H1 (cell line): ENCODE measurements around the gene EN2. TPM values are rescaled to one million over a fixed set of nuclear protein-coding genes. Genes with fewer than 3 reads are reported as not detected.

Source experiments
- CTCF ChIA-PET: fragments of 300-600 bp; sonication (Branson Sonifier 250); formaldehyde crosslinking; loops from one replicate; lab custom pipeline; 2021; ENCODE audit not compliant: partially characterized antibody; lab: Charles Lee
- POLR2A ChIA-PET: fragments of 300-600 bp; sonication (Branson Sonifier 250); formaldehyde crosslinking; loops from one replicate; lab custom pipeline; 2021; ENCODE audit warnings: inconsistent platforms; ENCODE audit not compliant: partially characterized antibody; lab: Charles Lee
- DNase-seq, 2 experiments: peaks; one replicate each; pipeline versions ENCODE4 v3.0.0 to v3.0.0-alpha.2; 2010 to 2022; ENCODE audit warnings: low spot score in 2 of 2, low read depth in 1 of 2, mixed read lengths in 1 of 2
- FAIRE-seq: peaks from 2 replicates; lab custom pipeline; 2011; peaks lifted over from hg19 to GRCh38; lab: Jason Lieb, UNC
- H2AFZ ChIP-seq: 2 replicates; pipeline ENCODE4 v1.8.1; 2012; ENCODE audit warnings: low read length, inconsistent platforms
- H2AK5ac ChIP-seq: 2 replicates; pipeline ENCODE4 v1.6.1; 2013; ENCODE audit warnings: low read depth, low read length
- H2BK120ac ChIP-seq: replicated peaks from 2 replicates; pipeline ENCODE3; 2013; ENCODE audit warnings: low read depth, low read length, inconsistent platforms
- H2BK12ac ChIP-seq: 2 replicates; pipeline ENCODE4 v1.6.1; 2013; ENCODE audit warnings: low read depth, low read length
- H2BK15ac ChIP-seq: 2 replicates; pipeline ENCODE4 v1.6.1; 2013; ENCODE audit warnings: low read length
- H2BK20ac ChIP-seq: 2 replicates; pipeline ENCODE4 v1.6.1; 2013; ENCODE audit warnings: low read length
- H2BK5ac ChIP-seq: 2 replicates; pipeline ENCODE4 v1.6.1; 2013; ENCODE audit warnings: low read depth, low read length
- H3K14ac ChIP-seq: 2 replicates; pipeline ENCODE4 v1.6.1; 2013; ENCODE audit warnings: inconsistent platforms; ENCODE audit not compliant: insufficient read length
- H3K18ac ChIP-seq: 2 replicates; pipeline ENCODE4 v1.6.1; 2013; ENCODE audit warnings: low read length; ENCODE audit errors: extremely low read depth
- H3K23ac ChIP-seq: 2 replicates; pipeline ENCODE4 v1.6.1; 2013; ENCODE audit warnings: inconsistent platforms; ENCODE audit not compliant: insufficient read length
- H3K23me2 ChIP-seq: 2 replicates; pipeline ENCODE4 v1.6.1; 2013; ENCODE audit warnings: low read depth, low read length
- H3K27ac ChIP-seq: 2 replicates; pipeline ENCODE4 v1.6.1; 2011; ENCODE audit warnings: low read depth, low read length, inconsistent platforms
- H3K27me3 ChIP-seq, 4 experiments: replicated peaks in 1 of 4; 1 replicate in 1 of 4; 2 replicates in 3 of 4; pipeline versions ENCODE4 v1.6.1 to v1.8.1; 2011 to 2013; ENCODE audit warnings: low read length in 3 of 4, mild to moderate bottlenecking in 3 of 4, inconsistent platforms in 2 of 4, mixed read lengths in 2 of 4, moderate library complexity in 1 of 4; ENCODE audit not compliant: control insufficient read depth in 3 of 4, insufficient read depth in 3 of 4; ENCODE audit errors: extremely low read depth in 1 of 4
- H3K36me3 ChIP-seq, 4 experiments: 2 replicates each; pipeline versions ENCODE4 v1.6.1 to v1.8.1; 2011 to 2013; ENCODE audit warnings: mild to moderate bottlenecking in 4 of 4, low read length in 3 of 4, moderate library complexity in 2 of 4, control low read depth in 1 of 4, inconsistent platforms in 1 of 4; ENCODE audit not compliant: insufficient read depth in 4 of 4, control insufficient read depth in 2 of 4
- H3K4ac ChIP-seq: replicated peaks from 2 replicates; pipeline ENCODE3; 2013; ENCODE audit warnings: low read length, low read depth, mixed read lengths, inconsistent platforms; ENCODE audit not compliant: insufficient read length
- H3K4me1 ChIP-seq, 4 experiments: replicated peaks in 1 of 4; 1 replicate in 1 of 4; 2 replicates in 3 of 4; pipeline versions ENCODE4 v1.6.1 to v1.8.1; 2011 to 2013; ENCODE audit warnings: low read length in 3 of 4, inconsistent platforms in 2 of 4, mixed read lengths in 1 of 4; ENCODE audit not compliant: insufficient read depth in 4 of 4, control insufficient read depth in 3 of 4
- H3K4me2 ChIP-seq, 2 experiments: 2 replicates each; pipeline versions ENCODE4 v1.6.1 to v1.8.1; 2011 to 2013; ENCODE audit warnings: low read depth in 2 of 2, low read length in 2 of 2, control low read depth in 1 of 2, inconsistent platforms in 1 of 2, mild to moderate bottlenecking in 1 of 2; ENCODE audit not compliant: insufficient read depth in 1 of 2
- H3K4me3 ChIP-seq, 4 experiments: fragments of 200-600, 300-600 bp in 1 of 4; sonication (generic), shearing (Covaris generic), sonication (Bioruptor Twin) in 1 of 4; 2 replicates each; pipeline versions ENCODE4 v1.5.1 to v1.8.1; 2011 to 2016; ENCODE audit warnings: low read length in 4 of 4, low read depth in 3 of 4, control low read depth in 2 of 4, inconsistent platforms in 2 of 4, mild to moderate bottlenecking in 2 of 4, mixed read lengths in 1 of 4, moderate library complexity in 1 of 4; ENCODE audit not compliant: insufficient read depth in 2 of 4; ENCODE audit errors: extremely low read depth in 1 of 4
- H3K56ac ChIP-seq: replicated peaks from 2 replicates; pipeline ENCODE3; 2013; ENCODE audit warnings: low read depth, mild to moderate bottlenecking, mixed read lengths, low read length, inconsistent platforms; ENCODE audit not compliant: insufficient read length
- H3K79me1 ChIP-seq: 2 replicates; pipeline ENCODE4 v1.6.1; 2013; ENCODE audit warnings: low read depth, low read length, control low read depth
- H3K79me2 ChIP-seq, 2 experiments: 2 replicates each; pipeline versions ENCODE4 v1.6.1 to v1.8.1; 2012 to 2013; ENCODE audit warnings: low read length in 2 of 2, mild to moderate bottlenecking in 2 of 2, inconsistent platforms in 1 of 2; ENCODE audit not compliant: insufficient read depth in 2 of 2, control insufficient read depth in 1 of 2
- H3K9ac ChIP-seq, 4 experiments: replicated peaks in 1 of 4; 1 replicate in 1 of 4; 2 replicates in 3 of 4; pipeline versions ENCODE4 v1.6.1 to v1.8.1; 2011 to 2013; ENCODE audit warnings: low read depth in 3 of 4, low read length in 3 of 4, control low read depth in 2 of 4, mild to moderate bottlenecking in 2 of 4, moderate library complexity in 2 of 4, inconsistent platforms in 1 of 4; ENCODE audit errors: extremely low read depth in 1 of 4
- H3K9me3 ChIP-seq, 2 experiments: 2 replicates each; pipeline versions ENCODE4 v1.6.1 to v1.8.1; 2012 to 2013; ENCODE audit warnings: mild to moderate bottlenecking in 2 of 2, moderate library complexity in 2 of 2, control low read depth in 1 of 2, inconsistent platforms in 1 of 2, low read depth in 1 of 2, low read length in 1 of 2, mixed read lengths in 1 of 2; ENCODE audit not compliant: insufficient read depth in 2 of 2
- H4K20me1 ChIP-seq, 2 experiments: replicated peaks in 1 of 2; 2 replicates each; pipeline versions ENCODE3 to v1.8.1; 2011 to 2013; ENCODE audit warnings: inconsistent platforms in 2 of 2, low read length in 2 of 2, mild to moderate bottlenecking in 1 of 2; ENCODE audit not compliant: insufficient read depth in 2 of 2, control insufficient read depth in 1 of 2
- H4K5ac ChIP-seq: 2 replicates; pipeline ENCODE4 v1.6.1; 2013; ENCODE audit warnings: low read length, low read depth, mixed read lengths, inconsistent platforms; ENCODE audit not compliant: insufficient read length
- H4K8ac ChIP-seq: 2 replicates; pipeline ENCODE4 v1.8.0; 2013; ENCODE audit warnings: mild to moderate bottlenecking, moderate library complexity, low read length, inconsistent platforms; ENCODE audit not compliant: insufficient read depth; ENCODE audit errors: extremely low read depth
- H4K91ac ChIP-seq: replicated peaks from 2 replicates; pipeline ENCODE3; 2013; ENCODE audit warnings: low read length, mixed read lengths, inconsistent platforms; ENCODE audit not compliant: insufficient read length
- CBX5 ChIP-seq: fragments of 300-800, 300-1000 bp; sonication (generic); IDR thresholded peaks from 2 replicates; pipeline ENCODE4 v1.7.1; 2016; ENCODE audit warnings: antibody characterized with exemption, low read length, low read depth
- SUZ12 ChIP-seq: fragments of 200-600 bp; sonication (generic); IDR thresholded peaks from 2 replicates; pipeline ENCODE4 v1.6.1; 2012; ENCODE audit warnings: mild to moderate bottlenecking, inconsistent platforms, low read length, moderate library complexity, mixed read lengths
- YY1 ChIP-seq: IDR thresholded peaks from 2 replicates; pipeline ENCODE4 v1.6.1; 2011; ENCODE audit warnings: low read depth, mild to moderate bottlenecking, low read length
- WGBS, 2 experiments: shearing (Covaris generic) in 1 of 2; methylation state at CpG; one replicate each; pipeline versions ENCODE4 v1.1.6 to v1.1.7; 2013 to 2015; ENCODE audit warnings: low lambda C conversion rate in 2 of 2, mixed read lengths in 2 of 2, inconsistent platforms in 1 of 2, low coverage in 1 of 2, missing lambda C conversion rate in 1 of 2; ENCODE audit not compliant: insufficient replicate concordance in 2 of 2, insufficient coverage in 1 of 2, insufficient read length in 1 of 2; ENCODE audit errors: extremely low coverage in 1 of 2, missing lambda C conversion rate in 1 of 2; 5-methylcytosine and 5-hydroxymethylcytosine counted together
- polyA plus RNA-seq, 7 experiments: library from polyadenylated mRNA; depleted of rRNA in 3 of 7; stranded (reverse) in 5 of 7; unstranded in 2 of 7; fragments of >200 nt in 5 of 7; fragments of 200-250 nt in 2 of 7; gene quantifications; 1 replicate in 5 of 7; 2 replicates in 1 of 7; 4 replicates in 1 of 7; pipeline versions ENCODE4 v1.2.1 to v1.2.3, GENCODE V29; 2011 to 2013; ENCODE audit warnings: missing spikeins in 2 of 7, mixed read lengths in 2 of 7
- total RNA-seq: library from RNA; stranded (reverse); fragmentation: NEBNext Ultra II Directional; extraction: Animal tissue kit (Norgen Biotek cat#: 25700); gene quantifications from 2 replicates; pipeline ENCODE4 v1.2.1, GENCODE V29; 2021

EN2 gene
- total and polyA plus RNA-seq, 2 of the 8 experiments (the other 6 are each of a cell fraction or from before 2014, with no cell fraction given) = not detected

GRCh38 chr7:155440018-155440410, 17.9 kb upstream of the EN2 start:
- Histone ChIP-seq H3K79me2 (no peaks in the 10 kb centered on the region), H2AK5ac (no peak overlapping the region), H2BK12ac (no peak overlapping the region), H3K9ac (no peak overlapping the region), H3K9me3 (peaks cover 0 to 2% of the 10 kb centered on the region in 2 experiments; a peak in 1 of 4 replicates), H4K20me1 (peaks cover 0 to 5% of the 10 kb centered on the region in 2 experiments), H3K4me1 (no peaks in the 10 kb centered on the region), H3K23ac (no peak overlapping the region), H2BK20ac (no peak overlapping the region), H2AFZ (no peak overlapping the region), H4K8ac (no peak overlapping the region), H3K4me2 (no peak overlapping the region), H3K23me2 (no peaks in the 10 kb centered on the region), H3K27me3 (peaks cover 1 to 10% (median 8%) of the 10 kb centered on the region in 4 experiments), H3K36me3 (no peaks in the 10 kb centered on the region), H4K5ac (no peak overlapping the region), H3K4ac (no peak overlapping the region), H4K91ac (no peak overlapping the region), H2BK5ac (no peak overlapping the region), H3K4me3 (no peak overlapping the region), H3K18ac (no peak overlapping the region), H2BK15ac (no peak overlapping the region), H3K27ac (no peak overlapping the region), H3K14ac (no peak overlapping the region), H3K56ac (no peak overlapping the region), H2BK120ac (no peak overlapping the region), H3K79me1 (no peaks in the 10 kb centered on the region)
- FAIRE-seq (no peak), DNase-seq (no peak)
- TF ChIP-seq YY1 (no peak), SUZ12 (no peak), CBX5 (no peak)
- CTCF ChIA-PET = interaction anchor here (0.8 to 1.8 kb wide), 3 partner anchors 20 to 35 kb away, joined by 3 to 4 read pairs (median 3); no protein-coding TSS in a partner anchor
- POLR2A ChIA-PET = no interaction called here
- 90% methylated on average over 8 of the region's 8 CpGs; no CpG with 5 or more reads in 1 of the 2 experiments for WGBS, 2 experiments
